NCI-H187 treated with DMSO at 0.1 percent for 48 hours (cell line): ENCODE data around the gene ABCC6.
"Not testable (repeated sequence)": the region's sequence is repeated elsewhere in the genome, so short reads cannot be mapped to it uniquely, and the experiment has no call there.

Experiments
- DNase-seq: peaks from one replicate; lab custom pipeline; 2025; lab: John Stamatoyannopoulos, UW

The ABCC6 gene

DNA sequence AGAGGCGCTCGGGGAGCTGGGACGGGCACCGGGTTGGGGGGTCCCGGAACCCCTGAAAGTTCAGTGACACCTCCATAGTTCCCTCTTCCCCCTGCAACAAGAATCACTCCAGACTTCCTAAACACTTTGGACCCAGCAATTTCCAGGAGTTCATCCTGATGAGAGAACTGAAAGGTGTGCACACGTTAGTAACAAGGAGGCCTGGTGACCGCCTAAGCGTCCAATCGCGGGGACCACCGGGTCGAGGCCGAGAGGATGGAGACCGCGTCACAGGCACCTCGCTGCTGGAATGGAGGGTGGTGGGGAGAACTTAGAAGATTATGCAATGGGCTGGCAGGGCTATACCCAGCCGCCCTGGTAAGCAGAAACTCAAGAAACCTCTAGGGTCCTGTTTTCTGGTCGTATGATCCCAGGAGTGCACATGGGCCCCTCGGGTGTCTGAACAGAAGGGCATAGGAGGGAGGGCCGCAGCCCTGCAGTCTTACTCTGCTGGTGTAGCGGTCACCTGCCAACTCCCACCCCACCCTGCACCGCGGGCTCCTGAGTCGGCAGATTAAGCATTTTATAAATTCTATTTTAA is 458 bp upstream of the ABCC6 start:
- not testable (repeated sequence) for DNase-seq

GRCh38 chr16:16221382-16221781 is 1.9 kb downstream of the ABCC6 start:
- DNase-seq = not testable (repeated sequence)

DNA sequence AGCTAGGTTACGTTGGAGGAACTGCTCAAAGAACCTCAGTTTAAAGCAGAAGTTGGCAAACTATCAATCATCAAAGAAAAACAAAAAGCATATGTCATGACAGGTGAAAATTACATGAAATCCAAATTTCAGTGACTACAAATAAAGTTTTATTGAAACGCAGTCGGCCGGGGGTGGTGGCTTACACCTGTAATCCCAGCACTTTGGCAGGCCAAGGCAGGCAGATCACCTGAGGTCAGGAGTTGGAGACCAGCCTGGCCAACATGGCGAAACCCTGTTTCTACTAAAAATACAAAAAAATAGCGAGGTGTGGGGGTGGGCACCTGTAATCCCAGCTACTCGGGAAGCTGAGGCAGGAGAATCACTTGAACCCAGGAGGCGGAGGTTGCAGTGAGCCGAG is 2.8 kb downstream of the ABCC6 start:
- not testable (repeated sequence) for DNase-seq

DNA sequence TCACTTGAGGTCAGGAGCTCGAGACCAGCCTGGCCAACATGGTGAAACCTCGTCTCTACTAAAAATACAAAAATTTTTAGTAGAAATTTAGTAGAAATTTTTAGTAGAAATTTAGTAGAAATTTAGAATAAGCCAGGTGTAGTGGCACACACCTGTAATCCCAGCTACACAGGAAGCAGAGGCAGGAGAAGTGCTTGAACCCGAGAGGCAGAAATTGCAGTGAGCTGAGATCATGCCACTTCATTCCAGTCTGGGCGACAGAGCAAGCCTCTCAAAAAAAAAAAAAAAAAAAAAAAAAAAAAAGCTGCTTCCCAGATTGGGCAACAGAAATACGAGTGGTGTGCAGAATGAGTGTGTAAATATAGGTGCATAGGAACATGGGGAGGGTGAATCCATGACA is 4.5 kb downstream of the ABCC6 start:
- DNase-seq = not testable (repeated sequence)

DNA sequence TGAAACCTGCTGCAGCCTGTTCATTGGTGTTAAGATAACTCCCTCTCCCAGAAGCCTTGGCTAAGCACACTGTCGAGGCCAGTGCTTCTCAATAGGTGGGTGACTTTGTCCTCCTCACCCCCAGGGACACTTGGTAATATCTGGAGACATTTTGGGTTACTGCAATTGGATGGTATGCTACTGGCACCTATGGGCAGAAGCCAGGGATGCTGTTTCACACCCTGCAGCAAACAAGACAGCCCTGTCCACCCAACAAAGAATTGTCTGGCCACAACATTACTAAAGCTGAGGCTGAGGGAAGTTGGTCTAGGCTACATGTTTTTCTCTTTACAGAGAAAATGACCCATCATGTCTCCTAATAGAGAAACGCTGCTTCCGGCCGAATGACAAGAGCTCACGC is 4.9 kb downstream of the ABCC6 start:
- DNase-seq = not testable (repeated sequence)

GRCh38 chr16:16213863-16214293 is 9.4 kb downstream of the ABCC6 start:
- DNase-seq = not testable (repeated sequence)

GRCh38 chr16:16211404-16211803 is 11.9 kb downstream of the ABCC6 start:
- DNase-seq = not testable (repeated sequence)

- DNase-seq = not testable (repeated sequence)
Observed at GRCh38 chr16:16208461-16208860, 14.8 kb downstream of the ABCC6 start.

DNA sequence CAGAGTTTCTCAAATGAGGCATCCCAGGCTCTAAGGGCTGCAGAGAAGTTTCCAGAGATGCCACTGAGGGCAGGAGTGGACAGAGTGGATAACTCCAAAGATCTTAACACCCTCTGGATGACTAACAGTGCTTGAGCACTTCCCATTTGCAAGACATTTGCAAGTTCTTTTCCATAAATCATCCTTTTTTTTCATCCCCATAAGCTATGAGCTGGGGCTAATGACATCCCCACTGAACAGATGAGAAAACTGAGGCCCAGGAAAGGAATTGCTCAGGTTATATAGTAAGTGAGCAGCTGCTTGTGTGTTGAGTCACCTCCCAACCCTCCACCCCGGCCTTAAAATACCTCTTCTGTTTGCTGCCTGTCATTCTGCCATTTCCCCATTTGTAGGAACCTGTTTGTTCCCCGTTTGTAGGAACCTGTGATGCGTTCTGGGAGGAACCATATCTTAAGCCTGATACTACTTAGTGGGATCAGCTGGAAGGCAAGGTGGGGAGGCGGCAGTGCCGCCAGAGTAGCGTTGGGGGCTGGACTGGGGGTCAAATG is 15.4 kb downstream of the ABCC6 start:
- not testable (repeated sequence) for DNase-seq

DNA sequence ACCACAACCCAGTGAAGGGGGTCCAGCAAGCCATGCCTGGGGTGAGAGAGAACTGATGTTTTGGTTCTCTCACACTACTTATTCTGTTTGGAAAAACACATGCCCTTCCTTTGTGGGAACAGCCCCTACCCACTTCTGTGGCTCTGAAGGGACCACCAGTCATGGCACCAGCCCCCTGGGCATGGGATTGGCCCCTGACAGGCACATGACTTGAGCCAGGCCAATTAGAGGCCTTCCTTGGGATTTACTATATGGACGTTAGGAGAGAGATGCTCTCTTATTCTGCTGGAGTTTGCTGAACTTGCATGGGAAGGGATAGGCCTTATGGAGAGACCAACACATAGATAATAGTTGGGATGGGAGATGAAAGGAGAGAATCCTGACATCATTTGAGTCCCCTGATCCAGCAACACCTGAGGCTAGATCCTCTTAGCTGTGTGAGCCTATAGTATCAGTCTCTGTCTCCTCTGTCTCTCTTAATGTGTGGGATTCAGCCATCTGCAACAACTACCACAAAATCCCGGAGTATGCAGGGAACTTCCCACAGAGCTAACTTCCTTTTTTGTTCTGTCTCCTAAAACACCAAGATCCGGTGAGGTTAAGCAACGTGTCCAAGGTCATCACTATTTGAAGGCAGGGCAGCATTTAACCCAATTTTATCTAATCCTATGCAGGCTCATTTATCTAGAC is 16.1 kb downstream of the ABCC6 start:
- DNase-seq = not testable (repeated sequence)

- DNase-seq = not testable (repeated sequence)
Observed at GRCh38 chr16:16205864-16206263, 17.4 kb downstream of the ABCC6 start.

DNA sequence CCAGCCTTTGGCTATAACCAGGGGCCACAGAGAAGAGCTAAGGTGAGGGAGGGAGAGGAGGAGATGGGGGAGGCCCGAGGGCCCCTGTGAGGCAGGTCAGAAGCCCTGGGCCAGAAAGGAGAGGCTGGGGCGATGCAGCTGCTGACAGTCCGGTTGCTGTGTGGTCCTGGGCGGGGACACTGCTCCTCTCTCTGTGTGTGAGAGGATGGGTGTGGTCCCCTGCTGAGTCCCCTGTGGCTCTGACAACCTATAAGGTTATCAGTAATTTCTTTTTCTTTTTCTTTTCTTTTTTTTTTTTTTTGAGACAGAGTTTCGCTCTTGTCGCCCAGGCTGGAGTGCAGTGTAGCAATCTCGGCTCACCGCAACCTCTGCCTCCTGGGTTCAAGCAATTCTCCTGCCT is 18.7 kb downstream of the ABCC6 start:
- not testable (repeated sequence) for DNase-seq

GRCh38 chr16:16203494-16203893 is 19.8 kb downstream of the ABCC6 start:
- not testable (repeated sequence) for DNase-seq

DNA sequence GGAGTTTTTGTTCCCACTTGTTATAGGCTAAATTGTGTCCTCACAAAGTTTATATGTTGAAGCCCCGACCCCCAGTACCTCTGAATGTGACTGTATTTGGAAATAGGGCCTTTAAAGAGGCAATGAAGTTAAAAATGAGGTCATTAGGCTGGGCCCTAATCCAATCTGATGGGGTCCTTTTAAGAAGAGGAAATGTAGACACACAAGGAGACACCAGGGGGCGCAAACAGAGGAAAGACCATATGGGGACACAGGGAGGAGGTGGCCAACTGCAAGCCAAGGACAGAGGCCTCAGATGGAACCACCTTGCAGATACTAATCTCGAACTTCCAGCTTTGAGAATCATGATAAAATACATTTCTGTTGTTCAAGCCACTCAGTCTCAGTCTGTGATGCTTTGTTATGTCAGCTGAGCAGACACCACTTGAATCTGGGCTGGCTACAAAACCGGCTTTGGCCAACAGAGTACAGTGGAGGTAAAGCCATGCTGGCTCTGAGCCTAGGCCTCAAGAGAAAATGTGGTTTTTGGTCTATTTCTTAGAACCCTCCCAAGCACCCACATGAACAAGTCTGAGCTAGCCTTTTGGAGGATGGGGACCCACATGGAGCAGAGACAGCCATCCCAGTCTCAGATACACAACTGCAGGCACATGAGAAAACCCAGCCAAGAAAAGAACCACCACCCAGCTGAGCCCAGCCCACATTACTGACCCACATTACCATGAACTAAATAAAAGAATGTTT is 20.7 kb downstream of the ABCC6 start:
- not testable (repeated sequence) for DNase-seq

- not testable (repeated sequence) for DNase-seq
Observed at GRCh38 chr16:16201880-16202279, 21.4 kb downstream of the ABCC6 start.

- DNase-seq = not testable (repeated sequence)
Observed at GRCh38 chr16:16200391-16200790, 22.9 kb downstream of the ABCC6 start.

DNA sequence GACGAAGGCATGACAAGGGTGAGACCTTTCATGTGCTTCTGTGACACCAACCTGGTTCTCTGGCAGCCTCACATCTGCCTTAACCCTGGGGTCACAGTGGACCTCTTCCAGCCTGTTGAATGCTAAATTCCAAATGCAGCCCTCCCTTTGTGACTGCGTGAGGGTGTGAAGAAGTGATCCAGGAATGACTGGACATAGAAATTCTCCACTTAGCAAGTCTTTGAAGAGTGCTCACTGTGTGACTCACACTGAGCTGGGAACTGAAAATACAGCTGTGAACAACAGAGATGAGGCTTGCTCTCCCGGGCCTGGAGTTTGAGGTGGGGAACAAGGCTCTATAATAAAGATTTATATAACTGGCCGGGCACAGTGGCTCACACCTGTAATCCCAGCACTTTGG is 23.9 kb downstream of the ABCC6 start:
- not testable (repeated sequence) for DNase-seq

DNA sequence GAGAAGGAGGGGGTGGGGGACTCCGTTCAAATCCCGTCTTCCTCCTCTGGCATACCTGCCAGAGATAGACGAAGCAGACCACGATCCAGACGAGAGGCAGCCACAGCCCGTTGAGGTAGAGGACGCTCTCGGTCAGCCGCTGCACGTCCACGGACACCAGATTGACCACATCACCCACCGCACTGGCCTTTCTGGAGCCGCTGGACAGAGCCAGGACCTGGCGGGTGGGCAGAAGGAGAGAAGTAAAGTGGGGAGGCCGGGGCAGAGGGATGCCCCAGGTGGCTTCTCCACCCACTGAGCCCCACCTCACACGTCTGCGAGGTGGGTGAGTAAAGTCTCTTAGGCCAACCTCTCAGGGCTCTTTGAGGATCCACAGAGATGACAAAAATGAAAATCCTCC is 25.3 kb downstream of the ABCC6 start:
- DNase-seq = no peak

DNA sequence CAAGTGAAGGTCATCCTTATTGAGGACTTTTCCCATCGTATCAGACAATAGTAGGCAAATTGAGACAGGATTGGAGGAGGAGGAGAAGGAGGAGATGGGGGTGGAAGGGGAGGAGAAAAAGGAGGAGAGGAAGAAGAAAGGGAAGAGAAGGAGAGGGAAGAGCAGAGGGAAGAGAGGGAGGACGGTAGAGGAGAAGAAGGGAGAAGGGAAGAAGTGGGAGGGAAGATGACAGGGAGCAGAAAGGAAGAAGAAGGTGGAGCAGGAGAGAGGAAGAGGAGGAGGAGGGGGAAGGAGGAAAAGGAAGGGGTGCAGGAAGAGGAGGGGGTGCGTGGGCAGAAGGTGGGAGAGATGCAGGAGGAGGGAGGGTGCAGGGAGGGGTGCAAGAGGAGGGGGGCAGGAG is 26.0 kb downstream of the ABCC6 start:
- DNase-seq = no peak

- DNase-seq = no peak
Observed at GRCh38 chr16:16196099-16196498, 27.2 kb downstream of the ABCC6 start.

- DNase-seq = no peak
Observed at GRCh38 chr16:16191493-16192167, 31.7 kb downstream of the ABCC6 start.

DNA sequence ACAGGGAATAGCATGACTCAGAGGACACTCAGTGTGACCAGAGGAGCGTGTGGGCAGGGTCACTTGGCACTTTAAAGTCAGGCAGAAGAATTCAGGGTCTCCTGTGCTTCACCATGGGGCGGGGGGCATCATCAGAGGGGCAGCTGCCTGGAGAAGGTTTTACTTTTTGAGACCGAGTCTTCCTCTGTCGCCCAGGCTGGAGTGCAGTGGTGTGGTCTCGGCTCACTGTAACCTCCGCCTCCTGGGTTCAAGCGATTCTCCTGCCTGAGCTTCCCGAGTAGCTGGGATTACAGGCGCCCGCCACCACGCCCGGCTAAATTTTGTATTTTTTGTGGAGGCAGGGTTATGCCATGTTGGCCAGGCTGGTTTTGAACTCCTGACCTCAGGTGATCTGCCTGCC is 32.3 kb downstream of the ABCC6 start:
- DNase-seq = not testable (repeated sequence)
